Stromal cell of bone marrow (primary cell): ENCODE data around the gene CDH13.
A peak's percentile ranks its signal among the peaks of the same experiment; 100 is the strongest.

Experiments used
- DNase-seq: peaks from one replicate; pipeline ENCODE4 v3.0.0-alpha.2; 2012; ENCODE audit warnings: low read depth

CDH13 gene

DNA sequence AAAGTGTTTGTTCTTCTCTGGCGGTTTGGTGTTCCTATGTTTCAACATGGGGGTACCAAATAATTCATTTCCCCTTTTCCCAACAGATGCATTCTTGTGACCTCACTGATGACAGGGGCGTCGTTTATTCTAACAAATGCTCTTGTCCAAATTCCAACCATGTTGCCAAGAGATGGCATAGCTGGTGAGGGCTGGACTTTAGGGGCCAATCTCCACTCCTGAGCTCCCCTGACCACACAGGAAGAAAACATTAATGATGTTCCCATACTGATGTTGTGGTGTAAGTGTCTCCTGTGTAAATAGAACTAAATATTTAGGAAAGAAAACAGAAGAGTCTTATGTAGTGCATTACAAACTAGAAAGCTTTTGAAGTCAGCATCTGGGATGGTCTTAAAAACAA, 431.6 kb downstream of the CDH13 start:
- DNase-seq = no peak

DNA sequence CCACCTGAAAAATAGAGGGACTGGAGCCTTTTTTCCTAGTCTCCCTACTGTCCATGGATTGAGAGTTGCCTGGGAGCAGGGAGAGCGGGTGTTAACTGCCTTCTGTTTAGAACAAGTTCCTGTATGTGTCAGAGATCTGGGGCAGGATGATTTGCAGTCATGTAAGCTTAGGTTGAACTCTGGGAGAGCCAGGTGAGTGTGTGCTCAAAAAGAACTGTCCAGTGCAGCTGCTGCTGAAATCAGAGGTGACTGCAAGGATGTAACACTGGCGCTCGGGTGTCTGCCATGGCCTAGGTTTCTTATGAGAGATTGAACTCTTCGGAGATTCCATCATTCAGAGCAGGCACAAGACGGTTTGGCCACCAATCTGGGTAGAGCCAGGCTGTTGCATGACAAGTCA, 432.5 kb downstream of the CDH13 start:
- DNase-seq = no peak

DNA sequence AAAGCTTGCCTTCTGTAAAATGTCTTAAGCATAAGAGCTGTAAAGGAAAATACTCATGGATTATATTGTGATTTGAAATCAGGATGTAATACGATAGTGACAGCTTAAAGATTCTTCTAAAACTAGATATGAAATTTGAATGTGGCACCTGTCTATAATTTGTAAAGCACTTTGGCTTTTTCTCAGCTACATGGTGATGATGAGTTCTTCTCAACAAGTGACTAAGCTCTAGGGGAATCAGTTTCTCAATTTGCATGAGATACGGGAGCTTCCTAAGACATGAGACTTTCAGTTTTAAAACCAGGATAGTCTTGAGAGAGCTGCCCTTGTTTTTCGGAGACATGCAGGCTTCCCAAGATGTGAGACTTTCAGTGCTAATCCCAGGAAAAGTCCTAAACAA, 439.2 kb downstream of the CDH13 start:
- no peak for DNase-seq

- no peak for DNase-seq
Measured at GRCh38 chr16:83066881-83067280, 440.1 kb downstream of the CDH13 start.

GRCh38 chr16:83068686-83069085, 441.9 kb downstream of the CDH13 start:
- peak; percentile 47 for DNase-seq

DNA sequence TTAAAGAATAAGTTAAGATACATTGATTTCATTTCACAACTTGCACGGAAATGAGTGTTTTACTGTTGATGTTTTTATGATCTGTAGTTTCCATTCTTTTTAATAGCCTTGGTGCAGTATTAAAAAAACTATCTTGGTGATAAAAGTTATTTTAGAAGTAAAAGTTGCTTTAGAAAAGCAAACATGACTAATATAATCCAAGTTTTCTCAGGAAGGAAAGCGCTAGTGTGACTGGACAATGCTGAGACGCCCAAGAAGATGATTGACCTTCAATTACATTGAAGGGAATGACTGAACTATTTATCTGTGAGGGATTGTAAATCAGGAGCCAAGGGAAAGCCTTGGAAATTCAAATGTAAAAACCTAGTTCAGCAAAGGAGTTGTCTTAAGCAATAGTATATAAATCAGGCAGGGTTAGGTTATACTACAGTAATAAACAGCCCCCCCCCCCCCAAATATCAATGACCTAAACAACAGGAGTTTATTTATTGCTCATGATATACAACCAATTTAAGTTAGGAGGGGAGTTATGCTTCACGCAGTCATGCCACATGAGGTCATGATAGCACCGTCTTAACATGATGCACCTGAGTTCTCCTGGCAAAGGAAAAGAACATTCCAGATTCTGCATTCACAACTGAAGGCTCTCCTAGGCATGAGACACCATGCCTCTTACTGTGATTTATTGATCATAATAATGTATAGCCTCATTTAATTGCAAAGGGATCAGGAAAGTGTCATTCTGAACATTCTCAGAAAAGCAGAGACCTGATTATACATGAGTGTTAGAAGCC, 443.8 kb downstream of the CDH13 start:
- DNase-seq = peak; percentile 23

DNA sequence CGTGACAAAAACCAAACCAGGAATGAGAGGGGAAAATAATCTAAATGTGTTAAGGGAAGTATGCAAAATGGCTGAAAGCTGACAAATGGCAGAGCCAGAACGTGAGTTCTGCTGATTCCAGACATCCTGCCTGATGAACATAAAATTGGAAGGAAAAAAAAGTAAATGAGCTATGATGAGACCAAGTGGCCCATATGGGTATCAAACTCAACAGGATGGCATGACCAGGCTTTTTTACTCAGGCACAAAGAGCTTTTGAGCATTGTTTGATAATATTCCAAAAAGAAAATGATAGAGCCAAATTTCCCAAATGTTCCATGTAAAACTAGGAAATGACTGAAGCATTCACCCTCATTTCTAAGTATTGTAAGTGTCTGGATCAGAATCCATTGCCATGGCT, 449.2 kb downstream of the CDH13 start:
- DNase-seq = no peak

GRCh38 chr16:83083361-83083760, 456.6 kb downstream of the CDH13 start:
- DNase-seq = no peak

GRCh38 chr16:83085660-83086059, 458.9 kb downstream of the CDH13 start:
- DNase-seq = no peak

DNA sequence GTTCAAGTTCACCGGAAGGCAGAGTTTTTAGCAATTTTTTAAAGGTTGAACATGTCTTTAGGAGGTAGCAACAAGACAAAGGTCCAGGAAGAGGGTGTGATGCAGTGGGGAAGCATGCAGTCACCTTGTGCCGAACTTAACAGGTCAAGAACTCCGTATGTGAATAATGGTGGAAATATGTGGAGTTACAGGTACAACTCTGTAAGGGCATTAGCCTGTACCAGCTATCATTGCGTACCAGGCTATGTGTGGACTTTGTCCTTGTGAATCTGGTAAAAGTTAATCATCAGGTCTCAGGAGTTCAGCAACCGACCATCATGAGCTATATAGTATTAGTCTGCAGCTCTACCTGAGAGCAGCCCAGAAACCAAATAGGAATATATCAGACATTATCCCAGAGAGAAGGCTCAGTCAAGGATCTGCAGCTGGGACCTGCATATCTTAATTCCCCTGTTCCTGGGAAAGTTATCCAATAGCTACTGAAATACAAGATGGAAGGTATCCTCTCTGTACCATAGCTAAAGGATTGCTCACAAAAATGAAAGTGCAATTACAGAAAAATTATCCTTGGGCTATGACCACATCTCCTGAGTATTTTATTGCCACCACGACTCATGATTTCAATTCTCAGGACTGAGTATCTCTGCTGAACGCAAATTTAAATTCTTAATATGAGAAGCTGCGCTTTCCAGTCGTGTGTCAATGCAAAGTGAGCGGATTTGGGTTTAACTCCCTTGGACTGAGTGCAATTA, 469.3 kb downstream of the CDH13 start:
- DNase-seq = peak; percentile 17

DNA sequence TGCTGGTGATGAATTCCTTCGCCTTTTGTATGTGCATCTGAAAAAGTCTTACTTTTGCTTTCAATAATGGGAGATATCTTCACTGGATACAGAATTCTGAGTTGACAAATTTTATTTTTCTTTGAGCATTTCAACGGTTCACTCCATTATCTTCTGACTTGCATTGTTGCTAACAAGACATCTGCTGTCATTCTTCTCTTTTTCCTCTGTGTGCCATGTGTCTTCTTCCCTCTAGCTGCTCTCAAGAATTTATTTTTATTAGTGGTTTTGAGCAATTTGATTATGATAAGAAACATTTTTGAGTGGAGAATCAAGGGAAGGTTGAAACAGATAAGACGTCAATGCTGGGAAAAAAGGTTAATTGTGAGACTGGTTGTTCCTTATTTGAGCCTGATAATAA, 471.8 kb downstream of the CDH13 start:
- no peak for DNase-seq

GRCh38 chr16:83100679-83101078, 473.9 kb downstream of the CDH13 start:
- no peak for DNase-seq

GRCh38 chr16:83102336-83102735, 475.6 kb downstream of the CDH13 start:
- no peak for DNase-seq

- DNase-seq = no peak
Measured at GRCh38 chr16:83105279-83106077, 478.7 kb downstream of the CDH13 start.

GRCh38 chr16:83109490-83110125, 482.8 kb downstream of the CDH13 start:
- no peak for DNase-seq

GRCh38 chr16:83110269-83110668, 483.5 kb downstream of the CDH13 start:
- no peak for DNase-seq

DNA sequence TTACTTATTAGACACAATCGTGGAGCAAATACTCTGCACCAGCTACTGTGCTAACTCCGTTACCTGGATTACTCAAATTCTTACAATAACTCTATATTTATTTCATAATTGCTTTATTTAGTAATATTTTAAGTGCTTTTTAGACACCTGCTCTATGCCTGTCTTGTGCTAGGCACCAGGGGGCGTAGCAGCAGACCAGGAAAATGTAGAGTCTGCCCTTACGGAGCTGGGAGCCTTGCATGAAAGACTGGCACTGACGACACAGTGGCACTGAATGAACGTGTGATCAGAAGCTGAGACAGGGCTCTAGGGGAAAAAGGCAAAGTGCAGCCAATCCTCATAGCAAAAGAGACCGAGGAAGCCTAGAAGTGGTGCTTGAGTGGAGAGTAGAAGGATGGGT, 486.5 kb downstream of the CDH13 start:
- DNase-seq = no peak

DNA sequence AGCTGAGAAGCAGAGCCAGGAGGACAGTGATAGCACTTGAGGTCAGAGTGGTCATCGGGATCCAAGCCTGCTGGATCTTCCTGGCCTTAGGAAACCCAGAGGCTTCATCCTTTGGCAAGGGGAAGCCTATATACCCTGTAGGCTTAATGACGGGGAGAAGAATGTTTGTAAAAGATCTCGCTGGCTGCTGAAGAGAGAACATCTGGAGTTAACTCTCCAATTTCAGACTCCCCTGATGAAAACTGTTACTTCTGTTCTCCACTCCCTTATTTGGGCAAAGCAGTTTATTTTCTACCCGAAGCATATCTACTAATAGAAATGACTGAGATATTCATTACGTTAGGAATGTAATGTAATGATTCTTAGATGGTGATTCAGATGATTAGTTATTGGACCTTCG, 487.0 kb downstream of the CDH13 start:
- DNase-seq = no peak

DNA sequence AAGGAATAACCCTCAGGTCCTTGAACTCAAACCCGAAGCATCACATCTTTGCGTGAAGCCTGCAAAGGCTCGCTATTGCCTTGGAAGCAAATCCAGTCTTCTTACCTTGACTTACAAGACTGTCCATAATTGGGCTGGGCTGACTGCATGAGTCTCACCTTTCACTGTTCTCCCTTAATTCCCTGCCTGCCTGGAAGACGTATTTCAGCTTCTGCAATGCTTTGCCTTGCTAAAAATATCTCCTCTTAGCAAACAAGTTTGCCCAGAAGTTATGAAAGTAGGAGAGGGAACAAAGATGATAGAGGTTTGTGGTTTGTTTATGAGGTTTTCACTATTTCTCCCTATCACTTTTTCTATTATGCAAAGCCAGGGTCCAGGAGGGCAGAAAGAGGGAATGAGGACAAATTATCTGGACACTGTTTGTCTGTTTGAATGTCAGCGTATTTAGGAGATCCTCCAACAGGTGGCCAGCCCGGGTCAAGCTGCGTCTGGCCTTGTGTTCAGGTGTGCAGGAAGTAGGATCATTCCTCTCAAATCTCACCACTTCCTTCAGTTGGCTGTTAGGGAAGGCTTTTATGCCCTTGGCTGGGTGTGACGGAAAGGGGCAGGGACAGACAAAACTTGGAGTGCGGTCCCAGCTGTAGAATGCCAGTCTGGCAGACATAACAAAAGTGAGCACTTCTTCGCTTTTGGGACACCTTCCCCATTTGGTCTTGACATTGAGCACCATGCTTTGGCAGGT, 488.9 kb downstream of the CDH13 start:
- no peak for DNase-seq

- no peak for DNase-seq
Measured at GRCh38 chr16:83116274-83116892, 489.6 kb downstream of the CDH13 start.

DNA sequence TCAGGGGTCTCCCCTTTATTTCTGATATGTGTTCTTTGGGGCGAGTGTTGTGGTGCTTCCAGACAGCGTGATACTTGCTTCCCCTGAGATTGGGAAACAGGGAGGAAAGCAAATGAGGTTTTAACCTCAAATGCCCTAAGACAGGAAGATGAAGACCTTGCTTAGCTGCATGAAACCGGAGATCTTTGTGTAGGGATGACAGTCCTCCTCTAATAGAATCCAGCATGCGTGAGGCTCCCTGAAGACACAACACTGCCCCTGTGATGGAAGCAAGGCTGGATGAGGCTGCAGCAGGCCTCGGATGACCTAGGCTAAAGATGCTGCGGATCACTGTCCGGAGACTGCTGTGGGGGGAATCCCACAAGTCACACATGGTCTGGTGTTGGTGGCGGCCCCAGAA, 491.0 kb downstream of the CDH13 start:
- DNase-seq = no peak
